ENCODE results near the gene SMTNL1. TPM values are rescaled to one million over a fixed set of nuclear protein-coding genes. Genes with fewer than 3 reads are reported as not detected.

SMTNL1 gene
- not detected in 2 replicates for total RNA-seq

GRCh38 chr11:57536947-57537619 is at the start of gene SMTNL1:
TSS of gene SMTNL1 (plus strand) at chr11:57537595. CDS start at chr11:57542643, 5,048 bp downstream.

GRCh38 chr11:57515332-57516060 is 21.9 kb upstream of the SMTNL1 start, which contains the start of gene SLC43A1:
TSS of gene SLC43A1 (minus strand) at chr11:57515702. CDS start at chr11:57514111, 1,591 bp downstream.

GRCh38 chr11:57530596-57531507 is 6.5 kb upstream of the SMTNL1 start, which contains the start of gene TIMM10:
TSS of gene TIMM10 (minus strand) at chr11:57530754. CDS start at chr11:57530189, 565 bp downstream.

GRCh38 chr11:57567515-57568329 is 30.3 kb downstream of the SMTNL1 start, which contains the start of gene UBE2L6:
TSS of gene UBE2L6 (minus strand) at chr11:57567672. CDS start at chr11:57567611, 61 bp downstream.

GRCh38 chr11:57597461-57597915 is 60.1 kb downstream of the SMTNL1 start, which contains the start of gene SERPING1:
TSS of gene SERPING1 (plus strand) at chr11:57597685. CDS start at chr11:57598271, 586 bp downstream.

Other genes with a start within 250 kb of the SMTNL1 start
- gene TNKS1BP1, start 212.6 kb upstream of the SMTNL1 start, total RNA-seq = 60.4 and 70.6 TPM in 2 replicates
- gene SSRP1, start 201.7 kb upstream of the SMTNL1 start, total RNA-seq = 140 and 147 TPM in 2 replicates
- gene P2RX3, start 199.2 kb upstream of the SMTNL1 start, total RNA-seq = 0.15 TPM in 1 of 2 replicates, not detected in the other
- gene PRG3, start 156.4 kb upstream of the SMTNL1 start, total RNA-seq = not detected in 2 replicates
- gene PRG2, start 146.9 kb upstream of the SMTNL1 start, total RNA-seq = not detected in 2 replicates
- gene SLC43A3, start 110.5 kb upstream of the SMTNL1 start, total RNA-seq = 64.2 and 82.5 TPM in 2 replicates
- 1.3 TPM in 2 replicates for gene RTN4RL2, start 77.1 kb upstream of the SMTNL1 start, total RNA-seq
- gene SLC43A1, start 21.9 kb upstream of the SMTNL1 start, total RNA-seq = 17.1 and 18.8 TPM in 2 replicates
- gene TIMM10, start 6.8 kb upstream of the SMTNL1 start, total RNA-seq = 53.1 and 56.5 TPM in 2 replicates
- 35.1 and 41.9 TPM in 2 replicates for gene UBE2L6, start 30.1 kb downstream of the SMTNL1 start, total RNA-seq
- 56.3 and 67.6 TPM in 2 replicates for gene SERPING1, start 60.1 kb downstream of the SMTNL1 start, total RNA-seq
- gene YPEL4, start 112.3 kb downstream of the SMTNL1 start, total RNA-seq = 0.17 and 0.45 TPM in 2 replicates
- 15.0 and 15.8 TPM in 2 replicates for gene CLP1, start 120.2 kb downstream of the SMTNL1 start, total RNA-seq
- 37.3 and 39.7 TPM in 2 replicates for gene ZDHHC5, start 130.5 kb downstream of the SMTNL1 start, total RNA-seq
- 25.4 and 36.4 TPM in 2 replicates for gene MED19, start 174.6 kb downstream of the SMTNL1 start, total RNA-seq
- 59.6 and 60.0 TPM in 2 replicates for gene TMX2, start 175.0 kb downstream of the SMTNL1 start, total RNA-seq
- 220 and 229 TPM in 2 replicates for gene SELENOH, start 203.9 kb downstream of the SMTNL1 start, total RNA-seq
- not detected in 2 replicates for gene BTBD18, start 214.2 kb downstream of the SMTNL1 start, total RNA-seq
- gene CTNND1, start 224.2 kb downstream of the SMTNL1 start, total RNA-seq = 61.7 and 64.1 TPM in 2 replicates

All from bronchus fibroblast of lung (primary cell).